Stimulated activated CD8-positive, alpha-beta memory T cell treated with anti-CD3 and anti-CD28 coated beads, Interleukin-12 subunit alpha, Interleukin-12 subunit beta, amount 100 ng/mL, for 24 hours (primary cell): Measurements from ENCODE around the gene KY.

ENCODE experiments used
- DNase-seq: peaks from one replicate; pipeline ENCODE4 v3.0.0-alpha.2; 2020; ENCODE audit errors: extremely low read depth

The KY gene

GRCh38 chr3:134667956-134668355, 17.1 kb upstream of the KY start:
- DNase-seq: no peak

DNA sequence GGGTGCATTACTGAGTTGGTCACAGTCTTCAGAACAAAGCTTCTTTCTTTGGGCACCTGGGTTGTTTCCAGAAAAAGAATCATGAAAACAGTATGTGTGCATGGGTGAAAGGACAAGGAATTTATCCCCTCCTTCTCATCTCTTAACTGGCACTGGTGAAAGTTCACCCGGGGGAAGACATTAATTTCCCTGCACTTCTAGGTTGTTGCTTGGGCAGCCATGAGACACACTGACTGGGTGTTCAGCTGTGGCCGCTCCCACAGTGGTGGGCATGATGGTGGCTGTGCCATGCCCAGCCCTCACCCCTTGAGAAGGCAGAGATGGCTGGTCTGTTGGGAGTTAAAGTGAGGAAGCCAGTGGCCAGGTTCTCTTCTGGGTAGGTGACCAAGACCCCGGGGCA, 16.6 kb upstream of the KY start:
- DNase-seq: no peak

DNA sequence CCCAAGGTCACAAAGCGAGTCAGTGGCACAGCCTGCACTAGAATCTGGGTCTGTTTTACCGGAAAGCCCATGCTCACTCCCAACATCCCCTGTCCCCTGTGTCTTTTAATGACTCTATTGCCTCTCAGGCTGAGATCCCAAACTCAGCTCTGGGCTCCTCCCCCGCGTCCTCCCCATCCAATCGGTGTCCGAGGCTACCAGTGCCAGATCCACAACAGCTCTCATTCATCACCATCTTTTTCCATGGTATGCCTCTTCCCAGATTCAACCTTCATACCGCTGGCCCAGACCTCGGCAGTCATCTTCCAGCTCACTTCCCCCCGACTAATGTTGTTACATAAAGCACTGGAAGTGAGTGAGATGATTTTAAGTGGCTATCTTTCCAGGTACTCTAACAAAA, 16.1 kb upstream of the KY start:
- DNase-seq: no peak

- DNase-seq: no peak
Measured at GRCh38 chr3:134666466-134666865, 15.6 kb upstream of the KY start.

- no peak for DNase-seq
Measured at GRCh38 chr3:134666052-134666451, 15.2 kb upstream of the KY start.

- DNase-seq: no peak
Measured at GRCh38 chr3:134665243-134665642, 14.4 kb upstream of the KY start.

DNA sequence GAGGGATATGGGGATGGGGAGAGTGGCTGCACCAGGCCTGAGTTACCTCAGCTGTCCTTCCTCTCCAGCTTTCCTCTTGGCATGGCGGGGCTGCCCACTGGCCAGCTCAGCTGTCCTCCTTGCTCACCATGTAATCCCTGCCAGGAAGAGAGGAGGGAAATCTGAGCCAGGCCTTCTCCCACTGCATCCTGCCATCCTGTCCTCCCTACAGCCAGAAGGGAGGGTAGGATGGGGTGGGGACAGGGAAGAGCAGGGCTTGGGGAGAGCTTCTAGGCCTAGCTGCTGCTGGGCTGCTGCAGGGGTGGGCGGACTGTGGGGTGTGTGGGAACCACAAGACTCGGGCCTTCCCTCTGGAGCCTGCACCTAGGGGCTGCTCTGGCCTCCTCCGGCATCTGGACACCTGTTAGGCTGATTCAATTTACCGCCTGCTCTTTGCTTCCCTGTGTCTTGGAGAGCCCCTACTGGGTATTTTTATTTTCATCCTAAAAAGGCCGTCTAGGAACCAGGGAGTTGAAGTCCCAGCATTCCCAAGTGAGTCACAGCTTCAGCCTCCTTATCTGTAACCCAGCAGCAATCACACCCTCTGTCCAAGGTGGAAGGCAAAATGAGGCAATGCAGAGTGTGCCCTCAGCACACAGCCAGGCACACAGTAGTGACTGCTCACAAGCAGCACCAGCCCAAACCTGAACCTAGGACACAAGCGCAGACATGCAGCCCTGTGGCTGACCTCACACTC, 13.1 kb upstream of the KY start:
- DNase-seq: no peak

GRCh38 chr3:134660046-134660441, 9.2 kb upstream of the KY start:
- DNase-seq: no peak

GRCh38 chr3:134659391-134660045, 8.7 kb upstream of the KY start:
- no peak for DNase-seq

DNA sequence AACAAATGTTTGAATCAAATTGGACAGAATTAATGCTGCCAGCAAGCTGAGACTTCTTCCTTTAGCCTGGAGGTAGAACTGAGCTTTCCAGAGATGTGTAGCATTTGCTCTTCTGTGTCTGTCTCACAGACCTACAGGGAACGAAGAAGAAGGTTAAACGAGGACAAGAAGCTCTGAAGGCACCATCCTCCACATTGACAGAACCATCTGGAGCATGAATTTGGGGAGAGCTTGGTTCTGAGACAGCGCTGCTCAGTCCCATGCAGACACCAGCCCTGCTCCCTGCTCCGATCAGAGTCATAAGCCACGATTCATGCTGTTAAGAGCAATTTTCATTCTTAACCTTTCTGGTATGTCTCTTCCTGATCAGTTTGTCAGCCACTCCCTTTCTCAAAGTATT, 7.7 kb upstream of the KY start:
- no peak for DNase-seq

- DNase-seq: no peak
Measured at GRCh38 chr3:134656211-134656800, 5.5 kb upstream of the KY start.

GRCh38 chr3:134655706-134656105, 4.9 kb upstream of the KY start:
- DNase-seq: no peak

DNA sequence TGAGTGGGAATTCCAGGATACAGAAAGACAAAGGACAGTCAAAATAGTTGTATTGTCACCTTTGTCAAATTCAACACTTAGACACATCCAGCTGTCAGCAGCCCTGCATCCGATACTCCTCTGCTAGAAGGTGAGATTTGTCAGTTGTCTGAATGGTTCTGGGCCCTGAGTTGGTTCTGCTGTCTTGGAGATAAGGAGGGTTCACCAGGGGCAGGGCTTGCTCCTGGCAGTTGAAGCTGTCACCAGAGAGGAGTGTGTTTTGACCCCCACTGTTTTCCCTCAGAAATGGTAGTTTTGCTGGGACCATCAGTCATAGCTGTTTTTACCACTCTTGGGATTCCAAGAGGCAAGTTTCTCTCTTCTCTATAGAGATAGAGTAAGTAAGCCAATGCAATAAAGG, 3.2 kb upstream of the KY start:
- DNase-seq: no peak

- DNase-seq: no peak
Measured at GRCh38 chr3:134652886-134653630, 2.2 kb upstream of the KY start.

DNA sequence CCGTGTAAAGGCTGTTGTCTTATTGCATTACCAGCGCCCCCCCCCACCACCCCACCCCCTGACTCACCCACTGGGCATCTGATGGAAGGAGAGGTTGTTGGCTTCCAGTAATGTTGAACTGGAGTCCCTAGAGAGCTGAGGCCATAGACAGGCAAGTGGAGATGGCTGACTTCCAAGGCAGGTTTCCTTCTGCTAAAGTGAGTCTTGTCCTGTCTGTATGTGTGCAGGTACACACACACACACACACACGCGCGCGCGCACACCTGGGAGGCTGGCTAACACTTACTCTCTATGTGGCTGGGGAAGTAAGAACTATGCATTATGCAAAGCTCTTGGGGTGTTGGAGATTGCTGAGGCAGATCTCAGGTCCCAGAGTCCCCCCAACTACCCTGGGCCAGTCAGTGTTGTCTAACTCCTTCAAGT, 1.6 kb upstream of the KY start:
- no peak for DNase-seq

GRCh38 chr3:134651347-134652041, 672 bp upstream of the KY start:
- no peak for DNase-seq

GRCh38 chr3:134649106-134649705, 1.6 kb downstream of the KY start:
- no peak for DNase-seq

GRCh38 chr3:134647902-134648760, 2.7 kb downstream of the KY start:
- no peak for DNase-seq

DNA sequence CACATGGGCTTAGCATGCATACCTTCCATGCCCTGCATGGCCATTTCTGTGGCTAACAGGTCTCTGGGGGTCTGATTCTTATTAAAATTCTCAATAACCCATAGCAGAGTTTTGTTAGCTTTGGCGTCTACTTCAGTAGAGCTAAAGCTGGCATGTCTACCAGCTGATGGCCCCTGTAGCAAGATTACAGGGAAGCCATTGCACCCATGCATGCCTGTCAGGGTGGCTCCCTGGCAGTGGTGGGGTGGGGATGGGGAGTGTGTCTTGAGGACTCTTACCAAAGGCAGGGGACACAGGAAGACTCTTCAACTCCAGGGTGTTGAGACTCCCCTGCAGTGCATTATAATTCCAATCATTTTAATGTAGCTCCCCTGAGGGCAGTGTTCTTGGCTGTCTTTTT, 4.7 kb downstream of the KY start:
- no peak for DNase-seq

- no peak for DNase-seq
Measured at GRCh38 chr3:134645515-134645914, 5.3 kb downstream of the KY start.
